NCI-H1930 (cell line): ENCODE results near the gene APOOL.
A peak's percentile ranks its signal among the peaks of the same experiment; 100 is the strongest.
"Not testable (repeated sequence)": the region's sequence is repeated elsewhere in the genome, so short reads cannot be mapped to it uniquely, and the experiment has no call there.

ENCODE experiments used
- DNase-seq, 2 experiments: peaks; one replicate each; lab custom pipeline; 2025; lab: John Stamatoyannopoulos, UW

Gene APOOL, protein sequence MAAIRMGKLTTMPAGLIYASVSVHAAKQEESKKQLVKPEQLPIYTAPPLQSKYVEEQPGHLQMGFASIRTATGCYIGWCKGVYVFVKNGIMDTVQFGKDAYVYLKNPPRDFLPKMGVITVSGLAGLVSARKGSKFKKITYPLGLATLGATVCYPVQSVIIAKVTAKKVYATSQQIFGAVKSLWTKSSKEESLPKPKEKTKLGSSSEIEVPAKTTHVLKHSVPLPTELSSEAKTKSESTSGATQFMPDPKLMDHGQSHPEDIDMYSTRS

DNA sequence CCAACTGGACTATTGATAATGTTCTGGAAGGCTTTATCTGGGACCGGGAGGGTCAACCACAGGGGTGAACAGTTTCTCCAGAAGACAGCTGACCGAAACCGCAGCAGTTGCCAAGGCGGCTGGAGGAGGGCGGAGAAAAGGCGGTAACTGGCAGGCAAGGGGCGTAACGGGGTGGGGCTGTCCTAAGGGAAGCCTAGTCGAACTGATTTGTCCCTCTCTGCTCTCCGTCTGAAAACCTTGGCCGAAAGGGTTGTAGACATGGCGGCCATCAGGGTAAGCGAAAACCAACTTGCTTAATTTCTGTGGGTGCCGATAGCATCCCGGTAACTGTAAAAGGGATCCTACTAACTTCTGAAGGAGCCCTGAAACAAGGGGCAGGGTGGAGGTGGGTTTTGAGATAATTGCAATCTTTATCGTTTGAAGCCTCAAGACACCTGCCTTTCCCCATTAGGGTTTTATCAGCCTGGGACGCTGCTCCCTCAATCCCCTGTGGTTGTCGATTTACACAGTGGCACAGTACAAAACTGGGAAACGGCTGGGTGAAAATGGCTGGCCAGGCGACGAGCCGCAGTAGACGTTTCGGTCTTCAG lies at the start of gene APOOL:
TSS of gene APOOL (plus strand) at position 223 of the 590 bp plus-strand sequence. CDS start at position 259, 36 bp downstream.
- DNase-seq, result peak; percentile 82 to 89

DNA sequence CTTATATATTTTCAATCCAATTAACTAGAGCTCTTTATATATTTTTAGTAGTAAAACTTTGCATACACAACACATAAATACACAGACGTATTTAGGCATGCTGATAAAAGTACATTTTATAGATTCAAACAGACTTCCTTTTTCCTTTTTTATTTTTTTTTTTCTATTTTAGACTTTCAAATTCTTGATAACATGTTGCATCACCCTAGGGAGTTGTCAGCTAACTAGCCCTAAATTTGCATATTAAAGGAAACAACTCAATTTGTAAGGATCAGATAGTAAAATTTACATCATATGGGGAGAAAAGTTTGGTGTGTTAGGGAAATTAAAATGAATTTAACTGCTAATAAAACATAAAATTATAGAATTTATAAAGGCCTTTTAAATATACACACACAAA lies 47.4 kb upstream of the APOOL start:
- no peak for DNase-seq

DNA sequence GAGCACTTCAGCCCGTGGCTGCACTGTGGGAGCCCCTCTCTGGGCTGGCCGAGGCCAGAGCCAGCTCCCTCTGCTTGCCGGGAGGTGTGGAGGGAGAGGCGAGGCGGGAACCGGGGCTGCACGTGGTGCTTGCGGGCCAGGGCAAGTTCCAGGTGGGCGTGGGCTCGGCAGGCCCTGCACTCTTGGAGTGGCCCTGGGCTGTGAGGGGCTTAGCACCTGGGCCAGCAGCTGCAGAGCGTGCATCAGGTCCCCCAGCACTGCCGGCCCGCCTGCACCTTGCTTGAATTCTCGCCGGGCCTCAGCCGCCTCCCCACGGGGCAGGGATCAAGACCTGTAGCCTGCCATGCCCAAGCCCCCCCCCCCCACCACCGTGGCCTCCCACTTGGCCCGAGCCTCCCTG lies 28.9 kb upstream of the APOOL start:
- no peak for DNase-seq

DNA sequence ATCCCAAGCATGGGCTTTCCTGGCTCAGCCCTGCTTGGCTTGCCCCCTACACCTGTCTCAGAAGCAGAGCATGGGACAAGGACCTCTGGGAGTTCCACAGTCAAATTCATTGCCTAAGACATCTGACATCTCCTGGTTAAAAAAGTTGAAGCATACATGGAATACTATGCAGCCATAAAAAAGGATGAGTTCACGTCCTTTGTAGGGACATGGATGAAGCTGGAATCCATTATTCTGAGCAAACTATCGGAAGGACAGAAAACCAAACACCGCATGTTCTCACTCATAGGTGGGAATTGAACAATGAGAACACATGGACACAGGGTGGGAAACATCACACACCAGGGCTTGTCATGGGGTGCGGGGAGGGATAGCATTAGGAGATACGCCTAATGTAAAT lies 11.9 kb upstream of the APOOL start:
- DNase-seq, result not testable (repeated sequence)

DNA sequence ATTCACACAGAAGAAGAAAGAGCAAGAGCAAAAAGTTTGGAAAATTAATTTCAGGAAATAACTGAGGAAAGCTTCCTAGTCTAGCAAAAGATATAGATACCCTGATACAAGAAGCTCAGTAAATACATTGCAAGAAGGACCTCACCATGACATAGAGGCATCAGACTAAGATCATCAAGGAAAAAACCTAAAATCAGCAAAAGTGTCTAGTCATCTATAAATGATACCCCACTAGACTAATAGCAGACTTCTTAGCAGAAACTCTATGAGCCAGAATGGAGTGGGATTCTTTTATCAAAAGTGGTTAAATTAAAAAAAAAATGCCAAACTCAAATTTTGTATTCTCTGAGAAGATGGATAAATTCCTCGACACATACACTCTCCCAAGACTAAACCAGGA lies 10.5 kb upstream of the APOOL start:
- no peak for DNase-seq

DNA sequence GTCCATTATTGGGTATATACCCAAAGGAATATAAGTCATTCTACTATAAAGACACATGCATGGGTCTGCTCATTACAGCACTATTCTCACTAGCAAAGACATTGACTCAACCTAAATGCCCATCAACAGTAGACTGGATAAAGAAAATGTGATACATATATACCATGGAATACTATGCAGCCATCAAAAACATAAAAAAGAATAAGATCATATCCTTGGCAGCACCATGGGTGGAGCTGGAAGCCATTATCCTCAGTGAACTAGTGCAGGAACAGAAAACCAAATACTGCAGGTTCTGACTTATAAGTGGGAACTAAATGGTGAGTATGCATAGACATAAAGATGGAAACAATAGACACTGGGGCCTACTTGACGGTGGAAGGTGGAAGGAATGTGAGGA lies 2.3 kb upstream of the APOOL start:
- DNase-seq, result no peak

DNA sequence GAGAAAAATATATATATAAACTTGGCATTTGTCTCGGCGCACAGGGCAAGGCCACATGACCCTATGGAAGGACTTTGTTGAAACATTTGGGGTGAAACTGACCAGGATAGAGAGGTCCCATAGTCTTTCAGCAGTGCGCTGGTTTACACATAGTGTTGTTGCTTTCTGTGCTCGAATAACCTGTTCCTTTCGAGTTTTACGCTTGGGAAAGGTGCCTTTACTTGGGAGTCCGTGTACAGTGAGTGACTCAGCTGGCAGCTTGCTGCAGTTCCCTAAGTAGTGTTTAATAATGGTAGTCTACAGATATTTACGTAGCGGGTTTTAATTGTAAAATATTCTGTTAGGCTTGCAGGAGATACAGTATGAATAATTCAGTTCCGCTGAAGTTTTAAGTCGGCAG lies 578 bp downstream of the APOOL start:
- no peak for DNase-seq

DNA sequence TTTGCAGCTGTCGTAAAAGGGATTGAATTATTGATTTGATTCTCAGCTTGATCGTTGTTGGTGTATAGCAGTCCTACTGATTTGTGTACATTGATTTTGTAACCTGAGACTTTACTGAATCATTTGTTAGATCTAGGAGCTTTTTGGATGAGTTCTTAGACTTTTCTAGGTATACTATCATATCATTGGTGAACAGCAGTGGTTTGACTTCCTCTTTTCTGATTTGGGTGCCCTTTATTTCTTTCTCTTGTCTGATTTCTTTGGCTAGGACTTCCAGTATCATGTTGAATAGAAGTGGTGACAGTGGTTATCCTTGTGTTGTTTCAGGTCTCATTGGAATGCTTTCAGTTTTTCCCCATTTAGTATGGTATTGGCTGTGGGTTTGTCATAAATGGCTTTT lies 8.4 kb downstream of the APOOL start:
- no peak for DNase-seq

DNA sequence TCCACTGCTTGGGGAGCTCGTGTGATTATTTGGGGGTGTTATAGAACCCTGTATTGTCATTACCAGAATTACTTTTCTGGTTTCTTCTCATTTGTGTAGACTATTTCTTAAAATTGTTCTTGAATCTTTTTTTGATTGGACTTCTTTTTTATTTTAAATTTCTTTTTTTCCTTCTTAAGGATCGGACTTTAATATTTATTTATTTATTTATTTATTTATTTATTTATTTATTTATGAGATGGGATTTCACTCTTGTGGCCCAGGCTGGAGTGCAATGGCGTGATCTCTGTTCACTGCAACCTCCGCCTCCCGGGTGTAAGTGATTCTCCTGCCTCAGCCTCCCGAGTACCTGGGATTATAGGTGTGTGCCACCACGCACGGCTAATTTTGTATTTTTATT lies 11.7 kb downstream of the APOOL start:
- DNase-seq, result not testable (repeated sequence)

DNA sequence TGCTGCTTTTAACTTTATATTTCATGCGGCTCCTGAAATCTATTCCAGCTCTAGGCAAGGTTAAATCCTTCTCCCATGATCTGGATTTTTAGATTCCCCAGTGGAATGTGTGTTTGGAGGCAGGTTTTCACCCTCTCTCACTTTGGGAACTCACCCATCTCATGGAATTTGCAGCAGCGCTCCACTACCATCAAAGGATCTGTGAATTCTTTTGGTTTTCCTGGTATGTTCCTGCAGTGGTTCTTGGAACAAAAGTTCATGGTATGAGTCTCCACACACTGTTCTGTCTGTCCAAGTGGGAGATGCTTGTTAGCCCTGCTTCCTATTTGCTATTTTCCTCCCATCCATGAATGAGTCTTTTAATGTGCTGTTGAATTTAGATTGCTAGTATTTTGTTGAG lies 14.0 kb downstream of the APOOL start:
- DNase-seq, result no peak

DNA sequence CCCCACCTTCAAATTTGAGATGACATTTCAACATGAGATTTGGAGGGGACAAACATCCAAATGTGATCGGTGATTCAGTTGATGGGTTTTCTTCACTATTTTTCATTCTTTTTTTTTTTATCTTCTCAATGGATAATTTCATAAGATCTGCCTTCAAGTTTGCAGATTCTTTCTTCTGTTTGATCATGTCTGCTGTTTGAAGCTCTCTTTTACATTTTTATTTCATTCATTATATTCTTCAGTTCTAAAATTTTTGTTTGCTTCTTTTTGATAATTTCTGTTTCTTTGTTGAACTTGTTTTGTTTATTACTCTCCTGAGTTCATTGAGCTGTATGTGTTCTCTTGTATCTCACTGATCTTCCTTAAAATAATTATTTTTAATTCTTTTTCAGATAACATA lies 14.8 kb downstream of the APOOL start:
- DNase-seq, result no peak

DNA sequence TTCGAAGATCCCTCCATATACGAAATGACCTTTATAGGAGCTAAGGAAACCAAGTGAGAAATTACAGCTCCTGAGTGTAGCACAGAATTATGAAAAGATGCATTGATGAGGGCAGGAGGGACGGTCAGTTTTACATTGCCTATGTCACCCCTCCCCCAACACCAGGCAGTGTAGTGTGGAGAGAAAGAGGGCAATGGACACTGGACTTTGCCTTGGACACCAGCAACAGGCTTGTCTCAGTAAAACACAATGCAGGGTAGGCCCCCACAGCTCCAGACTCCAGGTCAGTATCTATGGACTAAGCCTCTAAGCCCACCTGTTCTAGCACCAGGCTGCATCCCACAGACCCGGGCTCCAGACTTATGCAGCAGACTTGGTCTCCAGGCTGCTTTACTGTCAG lies 16.5 kb downstream of the APOOL start:
- no peak for DNase-seq

DNA sequence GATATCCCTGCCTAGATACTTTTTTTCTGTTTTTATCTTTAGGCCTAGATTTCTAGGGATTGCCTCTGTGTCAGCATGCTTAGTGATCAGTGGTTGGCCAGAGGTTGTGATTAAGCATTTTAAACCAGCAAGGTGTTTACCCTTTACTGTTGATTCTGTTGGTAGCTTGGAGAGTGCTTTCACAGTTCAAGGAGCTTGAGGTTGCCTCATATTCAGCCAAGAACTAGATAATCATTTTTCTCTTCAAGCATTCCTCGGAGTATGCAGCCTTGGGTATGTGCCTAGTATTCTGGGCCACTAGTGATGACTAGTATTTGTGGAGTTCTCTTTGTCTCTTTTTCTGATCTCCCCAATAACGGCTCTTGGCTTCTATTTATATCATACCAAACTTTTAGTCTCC lies 20.4 kb downstream of the APOOL start:
- DNase-seq, result no peak

DNA sequence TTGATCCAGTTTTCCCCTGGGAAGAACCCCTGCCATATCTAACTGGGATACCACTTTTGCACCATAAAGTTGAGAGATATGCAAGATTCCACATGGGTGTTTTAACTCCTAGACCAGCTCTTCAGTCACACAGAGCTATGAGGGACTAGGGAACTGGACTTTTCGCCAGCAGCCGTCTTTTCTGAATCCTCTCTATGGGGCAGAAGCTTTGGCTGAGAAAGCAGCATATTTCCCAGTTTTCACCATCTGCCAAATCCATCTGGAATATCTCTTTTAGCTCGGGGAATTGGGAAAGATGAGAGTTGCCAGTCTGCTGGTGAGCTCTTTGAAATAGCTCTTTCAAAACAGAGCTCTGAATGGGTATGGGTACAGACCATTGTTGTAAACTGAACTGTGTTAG lies 20.9 kb downstream of the APOOL start:
- DNase-seq, result no peak

DNA sequence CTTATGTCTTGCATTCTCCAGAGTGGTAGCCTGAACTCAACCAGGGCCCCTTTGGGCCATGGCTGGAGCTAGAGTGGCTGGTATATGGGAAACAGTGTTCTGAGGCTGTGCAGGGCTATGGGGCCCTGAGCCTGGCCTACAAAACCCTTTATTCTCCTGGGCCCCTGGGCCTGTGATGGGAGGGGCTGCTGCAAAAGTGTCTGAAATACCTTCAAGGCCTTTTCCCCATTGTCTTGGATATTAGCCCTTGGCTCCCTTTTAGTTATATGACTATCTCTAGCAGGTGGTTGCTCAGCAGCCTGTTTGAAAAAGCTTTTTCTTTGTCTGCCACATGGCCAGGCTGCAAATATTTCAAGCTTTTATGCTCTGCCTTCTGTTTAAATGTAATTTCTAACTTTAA lies 22.5 kb downstream of the APOOL start:
- DNase-seq, result no peak

DNA sequence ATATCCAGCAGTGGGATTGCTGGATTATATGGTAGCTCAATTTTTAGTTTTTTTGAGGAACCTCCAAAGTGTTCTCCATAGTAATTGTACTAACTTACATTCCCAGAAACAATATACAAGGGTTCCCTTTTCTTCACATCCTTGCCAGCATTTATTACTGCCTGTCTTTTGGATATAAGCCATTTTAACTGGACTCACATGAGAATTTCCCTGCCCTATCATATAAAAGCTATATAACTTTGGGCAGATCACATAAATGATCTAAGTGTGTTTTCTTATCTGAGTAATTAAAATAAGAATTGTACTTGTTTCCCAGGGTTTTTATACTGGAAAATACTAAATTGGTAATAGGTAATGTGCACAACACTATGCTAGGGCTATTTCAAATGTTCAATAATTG lies 25.4 kb downstream of the APOOL start:
- no peak for DNase-seq

DNA sequence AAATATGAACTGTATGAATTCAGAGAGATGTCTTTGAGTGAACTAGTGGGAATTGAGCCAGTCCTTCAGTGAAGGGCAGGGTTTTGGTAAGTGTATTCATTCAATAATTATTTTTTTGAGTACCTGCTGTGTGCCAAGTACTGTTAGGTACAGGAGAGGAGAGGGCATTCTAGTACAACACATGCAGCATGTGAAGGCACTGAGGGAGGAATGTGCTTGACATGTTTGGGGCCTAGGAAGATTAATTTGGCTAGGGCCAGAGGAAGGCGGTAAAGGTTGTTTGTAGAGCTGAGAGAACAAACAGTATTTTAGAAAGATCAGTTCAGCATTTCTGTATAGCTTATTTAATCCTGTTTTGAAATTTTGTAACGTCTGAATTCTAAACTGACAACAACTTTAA lies 27.8 kb downstream of the APOOL start:
- DNase-seq, result no peak

DNA sequence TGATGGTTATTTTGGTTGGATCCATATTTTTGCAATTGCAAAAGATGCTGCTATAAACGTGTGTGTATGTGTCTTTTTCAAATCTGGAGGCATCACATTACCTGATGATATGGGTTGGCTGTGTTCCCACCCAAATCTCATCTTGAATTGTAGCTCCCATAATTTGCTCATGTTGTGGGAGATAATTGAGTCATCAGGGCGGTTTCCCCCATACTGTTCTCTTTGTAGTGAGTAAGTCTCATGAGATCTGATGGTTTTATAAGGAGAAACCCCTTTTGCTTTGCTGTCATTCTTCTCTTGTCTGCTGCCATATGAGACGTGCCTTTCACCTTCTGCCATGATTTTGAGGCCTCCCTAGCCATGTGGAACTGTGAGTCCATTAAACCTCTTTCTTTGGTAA lies 33.4 kb downstream of the APOOL start:
- no peak for DNase-seq

DNA sequence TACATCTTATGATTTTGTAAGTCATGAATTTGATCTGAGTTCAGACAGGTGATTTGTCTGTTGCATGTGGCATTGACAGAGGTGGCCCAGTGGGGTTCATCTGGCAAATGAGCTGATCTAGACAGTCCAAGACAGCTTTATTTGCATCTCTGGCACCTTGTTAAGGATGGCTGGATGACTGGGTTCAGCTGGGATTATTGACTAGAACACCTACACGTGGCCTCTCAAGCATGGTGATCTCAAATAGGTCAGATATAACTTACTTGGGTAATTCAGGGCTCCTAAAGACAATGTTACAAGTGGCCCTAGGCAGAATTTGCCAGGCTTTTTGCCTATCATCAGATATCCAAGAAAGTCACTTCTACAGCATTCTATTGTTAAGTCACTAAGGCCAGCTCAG lies 48.0 kb downstream of the APOOL start:
- DNase-seq, result no peak

DNA sequence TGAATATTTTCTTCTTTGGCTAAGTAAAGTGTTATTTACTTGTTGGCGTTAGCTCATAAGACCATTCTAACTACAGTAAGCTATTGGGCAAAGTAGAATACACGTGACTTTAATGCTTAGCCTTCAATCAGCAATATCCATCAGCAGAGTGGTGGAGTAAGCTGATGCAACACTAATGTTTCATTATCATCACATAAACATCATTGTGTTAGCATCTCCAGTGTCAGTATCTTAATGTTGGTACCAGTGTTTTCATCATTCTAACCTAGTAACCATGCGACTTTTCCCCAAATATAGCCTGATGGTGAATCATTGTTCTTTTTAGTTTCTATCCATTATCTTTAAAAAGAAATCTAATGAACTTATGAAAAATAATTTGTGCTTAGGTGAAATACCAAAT lies 48.5 kb downstream of the APOOL start:
- DNase-seq, result no peak

DNA sequence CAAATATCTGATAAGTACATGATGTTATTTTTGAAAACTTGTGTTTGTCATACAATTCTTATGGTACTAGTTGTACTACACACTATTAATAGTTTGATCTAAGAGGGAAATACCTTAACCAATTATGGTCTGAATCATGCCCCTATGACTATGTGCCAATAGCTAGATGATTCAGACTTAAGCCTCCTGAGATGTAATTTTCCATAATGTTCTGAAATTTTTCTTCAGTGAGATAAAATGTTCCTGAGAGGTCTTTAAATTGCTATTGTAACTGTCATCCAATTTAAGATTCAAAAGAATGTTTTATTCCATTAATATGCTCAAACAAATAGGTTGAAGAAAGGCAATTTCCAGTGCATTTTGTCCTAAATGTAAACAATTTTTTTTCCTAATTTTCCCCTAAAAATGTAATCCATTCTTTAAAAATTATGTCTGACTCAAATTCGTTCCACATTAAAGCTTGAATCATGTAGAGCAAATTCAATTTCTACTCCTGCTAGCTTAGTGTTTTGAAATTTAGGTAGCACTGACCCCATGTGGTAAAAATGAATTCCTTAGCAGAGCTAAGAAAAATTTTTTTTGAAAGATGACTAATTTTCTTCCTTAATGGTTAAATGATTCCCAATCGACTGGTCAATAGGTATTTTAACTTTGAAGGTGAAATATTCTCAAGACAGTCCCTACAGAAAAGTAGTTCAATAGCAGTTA lies 49.1 kb downstream of the APOOL start:
- DNase-seq, result no peak

DNA sequence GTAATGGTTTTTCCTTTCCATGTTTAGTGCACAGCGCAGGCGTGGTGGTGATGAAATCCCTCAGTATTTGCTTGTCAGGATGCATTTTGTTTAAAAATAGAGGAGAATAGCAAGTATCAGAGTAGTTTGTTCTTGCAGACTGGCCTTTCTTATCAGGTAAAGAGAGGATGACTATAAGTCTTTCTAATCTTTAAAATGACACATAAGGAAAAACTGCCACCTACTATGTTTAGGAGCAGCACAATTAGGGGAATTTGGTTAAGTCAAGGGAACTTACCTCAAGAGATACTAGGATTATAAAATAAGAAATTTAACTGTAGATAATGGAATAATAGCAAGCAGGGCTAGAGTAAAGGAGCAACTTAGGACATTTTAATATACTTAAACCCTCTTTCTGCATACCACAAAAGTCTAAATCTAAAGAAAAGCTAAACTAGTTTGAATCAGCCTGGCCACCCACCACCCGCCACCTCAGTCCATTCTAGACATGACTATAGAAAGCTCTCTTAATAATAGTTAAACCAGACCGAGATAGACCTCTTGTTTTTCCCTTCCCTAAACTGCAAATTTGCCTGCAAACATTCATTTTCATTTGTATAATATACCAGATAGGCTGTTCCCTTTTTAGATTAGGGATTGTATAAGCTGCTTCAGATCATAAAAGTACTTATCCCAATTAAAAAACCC lies 62.0 kb downstream of the APOOL start:
- DNase-seq, result no peak

DNA sequence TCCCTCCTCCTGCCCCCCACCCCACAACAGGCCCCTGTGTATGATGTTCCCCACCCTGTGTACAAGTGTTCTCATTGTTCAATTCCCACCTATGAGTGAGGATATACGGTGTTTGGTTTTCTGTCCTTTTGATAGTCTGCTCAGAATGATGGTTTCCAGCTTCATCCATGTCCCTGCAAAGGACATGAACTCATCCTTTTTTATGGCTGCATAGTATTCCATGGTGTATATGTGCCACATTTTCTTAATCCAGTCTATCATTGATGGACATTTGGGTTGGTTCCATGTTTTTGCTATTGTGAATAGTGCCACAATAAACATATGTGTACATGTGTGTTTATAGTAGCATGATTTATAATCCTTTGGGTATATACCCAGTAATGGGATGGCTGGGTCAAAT lies 73.6 kb downstream of the APOOL start:
- DNase-seq, result not testable (repeated sequence)
